Stimulated activated naive B cell treated with anti-CD40 and anti-IgM and Interleukin-4, amounts not matched to agents 10 μg/mL and 1 μg/mL and 100 μg/mL, for 72 hours (primary cell): Measurements from ENCODE around the gene EXOC3L4.
"Not testable (repeated sequence)": the region's sequence is repeated elsewhere in the genome, so short reads cannot be mapped to it uniquely, and the experiment has no call there.

Source experiments
- ATAC-seq, 2 donors: fragments of 150-1000 bp; cut with Tn5 transposase; replicated peaks; 2 replicates each; pipeline ENCODE4 v1.10.0; 2021; ENCODE audit warnings: moderate library complexity in 1 of 2
- DNase-seq: peaks from one replicate; pipeline ENCODE4 v3.0.0; 2021
- H3K27ac Mint-ChIP-seq: one replicate; pipeline ENCODE4 v1.8.0; 2022; ENCODE audit warnings: mild to moderate bottlenecking, mixed read lengths
- H3K27me3 Mint-ChIP-seq, 2 donors: one replicate each; pipeline ENCODE4 v1.8.0; 2022; ENCODE audit warnings: mixed read lengths in 2 of 2
- H3K36me3 Mint-ChIP-seq, 2 donors: one replicate each; pipeline ENCODE4 v1.8.0; 2022; ENCODE audit warnings: mixed read lengths in 2 of 2, mild to moderate bottlenecking in 1 of 2
- H3K4me1 Mint-ChIP-seq, 2 donors: one replicate each; pipeline ENCODE4 v1.8.0; 2022; ENCODE audit warnings: mixed read lengths in 2 of 2, mild to moderate bottlenecking in 1 of 2
- H3K4me3 Mint-ChIP-seq, 2 donors: one replicate each; pipeline ENCODE4 v1.8.0; 2022; ENCODE audit warnings: mild to moderate bottlenecking in 2 of 2, mixed read lengths in 2 of 2, moderate library complexity in 1 of 2
- H3K9me3 Mint-ChIP-seq, 2 donors: one replicate each; pipeline ENCODE4 v1.8.0; 2022; ENCODE audit warnings: mixed read lengths in 2 of 2, mild to moderate bottlenecking in 1 of 2

EXOC3L4 gene

DNA sequence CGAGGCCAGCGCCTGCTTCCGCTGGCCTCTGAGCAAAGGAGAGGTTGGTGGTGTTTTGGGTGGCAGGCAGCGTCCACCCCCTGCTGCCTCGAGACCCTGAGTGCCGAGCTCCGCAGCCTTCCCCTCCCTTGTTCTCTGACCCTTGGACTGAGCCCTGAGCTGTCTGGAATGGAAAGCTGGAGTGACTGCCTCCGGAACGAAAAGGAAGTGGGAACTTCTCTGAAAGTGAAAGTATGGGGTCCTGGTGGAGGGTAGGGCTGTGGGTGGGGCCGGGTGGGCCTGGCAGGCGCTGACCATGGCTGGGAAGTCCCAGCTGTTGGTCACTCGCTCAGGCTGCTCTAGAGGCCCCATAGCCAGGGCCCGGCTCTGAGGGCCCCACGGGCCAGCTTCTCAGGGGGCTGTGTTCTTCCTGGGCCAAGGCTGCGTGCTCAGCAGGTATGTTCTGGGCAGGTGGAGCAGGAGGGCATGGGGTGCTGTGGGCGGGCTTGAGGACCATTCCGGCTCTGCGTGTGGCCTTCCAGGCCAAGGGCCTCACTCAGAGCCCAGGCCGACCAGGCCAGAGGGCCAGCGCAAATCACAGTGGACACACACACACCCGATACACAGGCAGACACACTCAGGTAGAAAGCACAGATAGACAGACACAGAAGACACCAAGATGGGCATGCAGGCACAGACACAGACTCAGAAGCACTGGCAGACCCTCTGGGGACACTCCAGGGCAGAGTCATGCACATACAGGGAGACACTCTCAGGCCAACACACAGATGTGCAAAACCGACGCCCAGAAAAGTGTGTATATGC lies at the start of gene EXOC3L4:
EXOC3L4 (plus strand) TSS at position 320 of the 804 bp plus-strand sequence. CDS start 5,495 bp downstream, outside the sequence.
- Mint-ChIP-seq H3K4me3 (no peak within 1 kb of the TSS), H3K9me3 (no peaks in the 10 kb centered on the region)
- no peak for ATAC-seq

GRCh38 chr14:103045371-103045869 lies 49.1 kb upstream of the EXOC3L4 start:
- peaks cover 0 to 3% of the 10 kb centered on the region in 2 donors for H3K9me3 Mint-ChIP-seq
- peak overlapping the region; percentile 77 to 80 for H3K4me3 Mint-ChIP-seq
- peaks cover 8 to 20% of the 10 kb centered on the region in 2 donors for H3K36me3 Mint-ChIP-seq
- H3K27me3 Mint-ChIP-seq = no peaks in the 10 kb centered on the region
- peak; percentile 90 to 91 for ATAC-seq
- peaks cover 17 to 18% of the 10 kb centered on the region in 2 donors for H3K4me1 Mint-ChIP-seq
- DNase-seq = no peak
- H3K27ac Mint-ChIP-seq = peak overlapping the region; percentile 0

More for the DNA sequence above, at the start of gene EXOC3L4:
- H3K27ac Mint-ChIP-seq = peak within 1 kb of the TSS; percentile 47
- H3K27me3 Mint-ChIP-seq = peaks cover 18 to 34% of the 10 kb centered on the region in 2 donors
- DNase-seq = no peak
- H3K4me1 Mint-ChIP-seq = peaks cover 8 to 17% of the 10 kb centered on the region in 2 donors
- no peaks in the 10 kb centered on the region for H3K36me3 Mint-ChIP-seq

GRCh38 chr14:103047453-103047852 lies 47.1 kb upstream of the EXOC3L4 start:
- not testable (repeated sequence) for ATAC-seq, H3K36me3 Mint-ChIP-seq, H3K27me3 Mint-ChIP-seq, DNase-seq, H3K4me3 Mint-ChIP-seq, H3K9me3 Mint-ChIP-seq, H3K27ac Mint-ChIP-seq
- peaks cover 20% of the 10 kb centered on the region in 2 donors for H3K4me1 Mint-ChIP-seq

- peaks cover 14 to 30% of the 10 kb centered on the region in 2 donors for H3K4me1 Mint-ChIP-seq
- peaks cover 0 to 4% of the 10 kb centered on the region in 2 donors for H3K36me3 Mint-ChIP-seq
- no peak overlapping the region for H3K4me3 Mint-ChIP-seq
- no peaks in the 10 kb centered on the region for H3K9me3 Mint-ChIP-seq
- no peaks in the 10 kb centered on the region for H3K27me3 Mint-ChIP-seq
- H3K27ac Mint-ChIP-seq = no peak overlapping the region
- DNase-seq = no peak
- no peak for ATAC-seq
Observed at GRCh38 chr14:103050935-103051334, 43.6 kb upstream of the EXOC3L4 start.

DNA sequence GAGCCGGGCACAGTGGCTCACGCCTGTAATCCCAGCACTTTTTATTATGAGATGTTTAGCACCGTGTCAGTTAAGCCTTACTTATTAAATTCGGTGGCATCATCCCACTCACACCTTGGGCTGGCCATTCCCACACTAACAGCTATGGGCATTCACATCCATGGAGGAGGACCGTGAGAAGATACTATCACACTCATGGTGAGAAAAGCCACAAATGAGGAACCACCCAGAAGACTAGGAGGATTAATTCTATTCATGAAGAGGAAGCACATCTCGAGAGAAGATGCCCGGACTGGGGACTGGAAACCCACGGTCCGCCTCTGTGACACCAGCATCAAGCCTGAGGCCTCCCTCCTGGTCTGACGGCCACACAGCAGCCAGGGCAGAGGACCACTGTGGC lies 42.1 kb upstream of the EXOC3L4 start:
- Mint-ChIP-seq H3K4me3 (no peak overlapping the region), H3K4me1 (peaks cover 14 to 31% of the 10 kb centered on the region in 2 donors), H3K9me3 (no peaks in the 10 kb centered on the region), H3K27me3 (no peaks in the 10 kb centered on the region), H3K36me3 (no peaks in the 10 kb centered on the region), H3K27ac (peak overlapping the region; percentile 81)
- ATAC-seq = peak; percentile 13 to 18
- DNase-seq = no peak

DNA sequence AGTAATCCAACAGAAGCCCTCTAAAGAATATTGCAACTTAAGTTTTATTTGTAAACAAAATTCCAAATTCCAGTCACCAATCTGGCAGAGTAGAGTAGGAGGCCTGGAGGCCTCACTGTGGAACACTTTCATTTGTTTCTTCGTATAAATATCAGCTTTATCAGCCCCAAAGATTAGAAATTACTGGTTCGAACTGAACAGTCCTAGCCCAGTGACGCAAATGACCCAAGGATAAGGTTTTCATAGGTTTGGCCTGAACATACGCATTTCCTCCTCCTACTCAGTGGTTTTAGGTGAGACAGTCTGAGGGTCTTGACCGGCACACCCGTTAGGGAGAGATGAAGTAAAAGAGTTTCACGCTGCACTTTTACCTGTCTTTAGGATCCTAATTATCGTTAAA lies 38.8 kb upstream of the EXOC3L4 start:
- Mint-ChIP-seq H3K9me3 (no peaks in the 10 kb centered on the region), H3K27ac (peak overlapping the region; percentile 31), H3K4me1 (peaks cover 16 to 39% of the 10 kb centered on the region in 2 donors), H3K4me3 (peak overlapping the region; percentile 81 to 92), H3K27me3 (peaks cover 0 to 4% of the 10 kb centered on the region in 2 donors), H3K36me3 (no peaks in the 10 kb centered on the region)
- DNase-seq (no peak), ATAC-seq (no peak)

DNA sequence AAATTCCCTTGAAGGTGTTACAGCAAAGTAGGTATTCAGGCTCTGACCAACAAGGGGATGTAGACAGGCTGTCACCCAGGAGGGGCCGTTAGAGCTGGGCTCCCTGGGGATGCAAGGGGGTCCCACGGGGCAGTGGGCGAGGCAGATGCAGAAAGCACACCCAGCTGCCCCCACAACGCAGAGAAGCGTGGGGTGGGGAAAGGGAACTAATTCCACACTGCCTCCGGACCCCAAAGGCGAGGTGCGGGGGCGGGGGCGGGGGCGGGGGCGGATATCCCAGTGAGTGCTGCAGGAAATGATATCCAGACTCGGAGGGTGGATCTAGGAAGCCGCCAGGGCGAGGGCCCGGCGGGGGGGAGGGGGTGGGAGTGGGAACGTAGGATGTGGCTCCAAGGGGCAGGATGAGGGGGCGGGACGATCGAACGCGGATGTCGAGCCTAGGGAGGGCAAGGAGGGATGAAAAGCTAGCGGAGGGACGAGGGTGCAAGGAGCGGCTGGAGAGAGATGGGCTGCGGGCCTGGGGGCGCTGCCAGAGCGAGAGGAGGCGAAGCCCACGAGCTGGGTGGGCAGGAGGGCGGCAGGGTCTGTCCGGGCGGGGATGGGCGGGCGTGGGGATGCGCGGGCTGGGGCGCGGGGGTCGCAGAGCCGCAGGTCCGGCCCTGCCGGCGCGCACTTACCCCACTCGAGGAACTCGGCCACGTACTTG lies 38.0 kb upstream of the EXOC3L4 start:
- Mint-ChIP-seq H3K27ac (peak overlapping the region; percentile 83), H3K4me3 (peak overlapping the region; percentile 81 to 92), H3K36me3 (no peaks in the 10 kb centered on the region), H3K9me3 (no peaks in the 10 kb centered on the region), H3K4me1 (peaks cover 16 to 39% of the 10 kb centered on the region in 2 donors), H3K27me3 (peaks cover 2 to 4% of the 10 kb centered on the region in 2 donors)
- ATAC-seq = peak; percentile 2 to 6
- DNase-seq = no peak

DNA sequence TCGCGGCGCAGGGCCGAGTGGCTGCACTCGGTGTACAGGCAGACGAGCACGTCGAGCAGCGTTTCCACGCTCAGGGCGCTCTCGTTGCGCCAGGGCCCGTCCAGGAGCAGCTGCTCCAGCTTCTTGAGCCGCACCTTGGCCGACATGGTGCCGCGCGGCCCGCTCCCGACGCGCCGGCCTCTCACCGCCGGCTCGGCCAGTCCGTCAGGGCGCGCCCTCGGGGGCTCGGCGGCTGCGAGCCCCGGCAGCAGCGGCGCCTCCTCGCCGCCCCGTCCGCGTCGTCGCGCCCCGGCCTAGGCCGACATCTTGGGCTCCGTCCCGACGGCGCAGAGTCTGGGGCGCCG lies 37.5 kb upstream of the EXOC3L4 start:
- Mint-ChIP-seq H3K27me3 (peaks cover 4 to 5% of the 10 kb centered on the region in 2 donors), H3K9me3 (no peaks in the 10 kb centered on the region), H3K4me1 (peaks cover 16 to 39% of the 10 kb centered on the region in 2 donors), H3K27ac (no peak overlapping the region), H3K36me3 (no peaks in the 10 kb centered on the region), H3K4me3 (peak overlapping the region; percentile 81 to 92)
- DNase-seq (no peak), ATAC-seq (peak; percentile 33 to 44)

- no peaks in the 10 kb centered on the region for H3K36me3 Mint-ChIP-seq
- peaks cover 4 to 5% of the 10 kb centered on the region in 2 donors for H3K27me3 Mint-ChIP-seq
- peak within 1 kb of the TSS; percentile 81 to 92 for H3K4me3 Mint-ChIP-seq
- H3K27ac Mint-ChIP-seq = peak within 1 kb of the TSS; percentile 83
- H3K4me1 Mint-ChIP-seq = peaks cover 13 to 34% of the 10 kb centered on the region in 2 donors
- DNase-seq (peak; percentile 72), ATAC-seq (peak; percentile 90)
- H3K9me3 Mint-ChIP-seq = no peaks in the 10 kb centered on the region
Observed at GRCh38 chr14:103057372-103058163, 37.0 kb upstream of the EXOC3L4 start, which contains the start of gene CDC42BPB. Gene CDC42BPB (minus strand): TSS chr14:103057549. CDS start chr14:103057173, 376 bp downstream.

GRCh38 chr14:103058164-103059055 lies 36.1 kb upstream of the EXOC3L4 start:
- ATAC-seq (peak in 1 of 2 donors; percentile 1), DNase-seq (no peak)
- peak overlapping the region; percentile 60 to 70 for H3K4me3 Mint-ChIP-seq
- peak overlapping the region; percentile 14 for H3K27ac Mint-ChIP-seq
- no peaks in the 10 kb centered on the region for H3K9me3 Mint-ChIP-seq
- peaks cover 12 to 28% of the 10 kb centered on the region in 2 donors for H3K4me1 Mint-ChIP-seq
- H3K27me3 Mint-ChIP-seq = peaks cover 4 to 5% of the 10 kb centered on the region in 2 donors
- H3K36me3 Mint-ChIP-seq = no peaks in the 10 kb centered on the region

DNA sequence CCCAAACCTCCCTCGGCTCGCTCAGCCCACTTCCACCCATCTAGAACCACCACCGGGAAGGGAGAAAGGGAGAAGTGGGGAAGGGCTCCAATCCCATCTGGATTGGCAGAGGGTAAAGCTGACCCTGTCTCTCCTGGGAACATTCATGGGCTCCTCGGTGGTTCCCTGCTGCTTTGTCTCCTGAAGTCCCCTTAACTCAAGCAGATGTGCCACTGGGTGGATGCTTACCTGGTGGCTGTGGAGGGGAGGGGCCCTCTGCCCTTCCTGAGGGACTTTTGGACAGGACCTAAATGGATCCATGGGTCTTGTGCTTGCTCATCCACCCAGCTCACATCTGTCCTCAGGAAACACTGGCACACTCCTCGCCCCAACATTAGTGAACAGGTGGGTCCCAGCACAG lies 35.0 kb upstream of the EXOC3L4 start:
- DNase-seq (no peak), ATAC-seq (no peak)
- H3K27me3 Mint-ChIP-seq = peaks cover 8 to 11% of the 10 kb centered on the region in 2 donors
- no peak overlapping the region for H3K4me3 Mint-ChIP-seq
- no peaks in the 10 kb centered on the region for H3K36me3 Mint-ChIP-seq
- H3K27ac Mint-ChIP-seq = no peak overlapping the region
- no peaks in the 10 kb centered on the region for H3K9me3 Mint-ChIP-seq
- H3K4me1 Mint-ChIP-seq = peaks cover 12 to 28% of the 10 kb centered on the region in 2 donors

GRCh38 chr14:103061482-103061976 lies 33.0 kb upstream of the EXOC3L4 start:
- H3K27me3 Mint-ChIP-seq = peaks cover 8 to 11% of the 10 kb centered on the region in 2 donors

GRCh38 chr14:103064436-103064835 lies 30.1 kb upstream of the EXOC3L4 start:
- Mint-ChIP-seq H3K4me1 (no peaks in the 10 kb centered on the region), H3K36me3 (no peaks in the 10 kb centered on the region), H3K9me3 (no peaks in the 10 kb centered on the region), H3K4me3 (no peak overlapping the region), H3K27ac (no peak overlapping the region), H3K27me3 (peaks cover 18 to 30% of the 10 kb centered on the region in 2 donors)
- ATAC-seq = no peak
- DNase-seq = no peak

More at GRCh38 chr14:103061482-103061976, 33.0 kb upstream of the EXOC3L4 start:
- Mint-ChIP-seq H3K4me3 (no peak overlapping the region), H3K4me1 (peaks cover 5 to 9% of the 10 kb centered on the region in 2 donors), H3K27ac (no peak overlapping the region), H3K36me3 (no peaks in the 10 kb centered on the region), H3K9me3 (no peaks in the 10 kb centered on the region)
- no peak for DNase-seq
- ATAC-seq = no peak
